ENCODE results near the gene TOX2. TPM values are rescaled to one million over a fixed set of nuclear protein-coding genes. Genes with fewer than 3 reads are reported as not detected.

Gene TOX2
- total RNA-seq, 1 donor from 2014 or later = 2.8 TPM

GRCh38 chr20:44111712-44112335, 197.2 kb downstream of the TOX2 start:
- peaks cover 8% of the 10 kb centered on the region for H3K27me3 Mint-ChIP-seq
- H3K27ac Mint-ChIP-seq = no peak overlapping the region
- no peak for TF ChIP-seq CTCF (IDR thresholded peaks at IDR 0.05; ENCODE audit: unreplicated experiment)
- H3K36me3 Mint-ChIP-seq (ENCODE audit: insufficient read depth) = no peaks in the 10 kb centered on the region
- DNase-seq (ENCODE audit: low spot score, unreplicated experiment) = no peak
- H3K4me1 Mint-ChIP-seq (ENCODE audit: low read depth) = peaks cover 1% of the 10 kb centered on the region
- no peak overlapping the region for H3K4me3 Mint-ChIP-seq (ENCODE audit: low read depth)
- peaks cover 7% of the 10 kb centered on the region for H3K9me3 Mint-ChIP-seq (ENCODE audit: low read depth)

- no peak for TF ChIP-seq CTCF (IDR thresholded peaks at IDR 0.05; ENCODE audit: unreplicated experiment)
- H3K9me3 Mint-ChIP-seq (ENCODE audit: low read depth) = peaks cover 4% of the 10 kb centered on the region
- H3K4me1 Mint-ChIP-seq (ENCODE audit: low read depth) = peaks cover 1% of the 10 kb centered on the region
- H3K36me3 Mint-ChIP-seq (ENCODE audit: insufficient read depth) = no peaks in the 10 kb centered on the region
- DNase-seq (ENCODE audit: low spot score, unreplicated experiment) = no peak
- H3K4me3 Mint-ChIP-seq (ENCODE audit: low read depth) = no peak overlapping the region
- H3K27ac Mint-ChIP-seq = no peak overlapping the region
- H3K27me3 Mint-ChIP-seq = peaks cover 3% of the 10 kb centered on the region
These were observed 197.8 kb downstream of the TOX2 start for GRCh38 chr20:44112456-44112855.

GRCh38 chr20:44112889-44113617, 198.4 kb downstream of the TOX2 start:
- DNase-seq (ENCODE audit: low spot score, unreplicated experiment) = no peak
- no peak for TF ChIP-seq CTCF (IDR thresholded peaks at IDR 0.05; ENCODE audit: unreplicated experiment)
- Mint-ChIP-seq H3K9me3 (ENCODE audit: low read depth) (peaks cover under 1% of the 10 kb centered on the region), H3K36me3 (ENCODE audit: insufficient read depth) (no peaks in the 10 kb centered on the region), H3K4me1 (ENCODE audit: low read depth) (peaks cover 1% of the 10 kb centered on the region), H3K4me3 (ENCODE audit: low read depth) (no peak overlapping the region), H3K27me3 (peaks cover 3% of the 10 kb centered on the region), H3K27ac (no peak overlapping the region)

- H3K4me1 Mint-ChIP-seq (ENCODE audit: low read depth) = peaks cover 1% of the 10 kb centered on the region
- no peak overlapping the region for H3K27ac Mint-ChIP-seq
- H3K27me3 Mint-ChIP-seq = peaks cover 3% of the 10 kb centered on the region
- DNase-seq (ENCODE audit: low spot score, unreplicated experiment) = no peak
- no peaks in the 10 kb centered on the region for H3K9me3 Mint-ChIP-seq (ENCODE audit: low read depth)
- H3K4me3 Mint-ChIP-seq (ENCODE audit: low read depth) = no peak overlapping the region
- no peak for TF ChIP-seq CTCF (IDR thresholded peaks at IDR 0.05; ENCODE audit: unreplicated experiment)
- H3K36me3 Mint-ChIP-seq (ENCODE audit: insufficient read depth) = no peaks in the 10 kb centered on the region
These were observed 199.1 kb downstream of the TOX2 start for GRCh38 chr20:44113618-44114376.

GRCh38 chr20:44115181-44115580, 200.5 kb downstream of the TOX2 start:
- H3K27ac Mint-ChIP-seq = no peak overlapping the region
- peaks cover 3% of the 10 kb centered on the region for H3K27me3 Mint-ChIP-seq
- H3K4me3 Mint-ChIP-seq (ENCODE audit: low read depth) = no peak overlapping the region
- DNase-seq (ENCODE audit: low spot score, unreplicated experiment) = no peak
- TF ChIP-seq CTCF (IDR thresholded peaks at IDR 0.05; ENCODE audit: unreplicated experiment) = no peak
- no peaks in the 10 kb centered on the region for H3K36me3 Mint-ChIP-seq (ENCODE audit: insufficient read depth)
- no peaks in the 10 kb centered on the region for H3K9me3 Mint-ChIP-seq (ENCODE audit: low read depth)
- H3K4me1 Mint-ChIP-seq (ENCODE audit: low read depth) = peaks cover 1% of the 10 kb centered on the region

Measured in progenitor cell of endocrine pancreas (in vitro differentiated cells).